SK-N-SH (cell line): Measurements from ENCODE around the gene PKDCC. TPM values are rescaled to one million over a fixed set of nuclear protein-coding genes. Genes with fewer than 3 reads are reported as not detected.
A peak's percentile ranks its signal among the peaks of the same experiment; 100 is the strongest.

Experiments used
- CTCF ChIA-PET: fragments of 300-600, 350-600 bp; formaldehyde crosslinking; extraction: SDS; loops from one replicate; lab custom pipeline; 2021; lab: Yijun Ruan, JAX
- POLR2A ChIA-PET: fragments of 350-600 bp; sonication (Branson Sonifier 250); formaldehyde crosslinking; extraction: SDS; loops from one replicate; lab custom pipeline; 2020; ENCODE audit warnings: antibody characterized with exemption, inconsistent platforms; lab: Yijun Ruan, JAX
- DNase-seq: peaks from one replicate; pipeline ENCODE4 v3.0.0; 2012
- H2AFZ ChIP-seq: fragments of 200-600 bp; sonication (generic); 2 replicates; pipeline ENCODE4 v1.8.1; 2016; ENCODE audit warnings: antibody characterized with exemption, mild to moderate bottlenecking, low read depth
- H3F3A ChIP-seq: fragments of 200-600 bp; sonication (generic); replicated peaks from 2 replicates; pipeline ENCODE3; 2016; ENCODE audit warnings: antibody characterized with exemption, mild to moderate bottlenecking; ENCODE audit not compliant: insufficient read depth
- H3K27ac ChIP-seq, 2 experiments: fragments of 200-500 bp in 1 of 2; fragments of 200-600 bp in 1 of 2; sonication (Bioruptor generic) in 1 of 2; sonication (generic), shearing (Covaris generic) in 1 of 2; 2 replicates each; pipeline versions ENCODE4 v1.5.1 to v1.6.1; 2014 to 2016; ENCODE audit warnings: low read depth in 2 of 2, inconsistent platforms in 1 of 2, low read length in 1 of 2, mild to moderate bottlenecking in 1 of 2, mixed read lengths in 1 of 2
- H3K27me3 ChIP-seq: fragments of 200-600 bp; sonication (generic), shearing (Covaris generic); 2 replicates; pipeline ENCODE4 v1.6.1; 2016; ENCODE audit warnings: mixed run types; ENCODE audit not compliant: insufficient read depth
- H3K36me3 ChIP-seq, 2 experiments: fragments of 200-500 bp in 1 of 2; fragments of 200-600 bp in 1 of 2; sonication (Bioruptor generic) in 1 of 2; sonication (generic) in 1 of 2; replicated peaks in 1 of 2; 2 replicates each; pipeline versions ENCODE3 to v1.5.1; 2014 to 2016; ENCODE audit warnings: low read length in 1 of 2, mild to moderate bottlenecking in 1 of 2; ENCODE audit not compliant: insufficient read depth in 2 of 2, control insufficient read depth in 1 of 2
- H3K4me1 ChIP-seq, 2 experiments: fragments of 200-500 bp in 1 of 2; fragments of 200-600 bp in 1 of 2; sonication (Bioruptor generic) in 1 of 2; sonication (generic), shearing (Covaris generic) in 1 of 2; 2 replicates each; pipeline versions ENCODE4 v1.5.1 to v1.6.1; 2014 to 2016; ENCODE audit warnings: low read depth in 1 of 2, low read length in 1 of 2, mixed run types in 1 of 2; ENCODE audit not compliant: insufficient read depth in 2 of 2, control insufficient read depth in 1 of 2
- H3K4me2 ChIP-seq: fragments of 200-600 bp; sonication (generic), shearing (Covaris generic); 2 replicates; pipeline ENCODE4 v1.6.1; 2017; ENCODE audit warnings: mixed run types
- H3K4me3 ChIP-seq, 2 experiments: fragments of 200-500 bp in 1 of 2; fragments of 200-600 bp in 1 of 2; sonication (Bioruptor generic) in 1 of 2; sonication (generic), shearing (Covaris generic) in 1 of 2; 2 replicates each; pipeline versions ENCODE4 v1.5.1 to v1.8.1; 2014 to 2016; ENCODE audit warnings: low read depth in 2 of 2, inconsistent platforms in 1 of 2, low read length in 1 of 2, mild to moderate bottlenecking in 1 of 2, mixed read lengths in 1 of 2, moderate library complexity in 1 of 2
- H3K79me2 ChIP-seq: fragments of 200-600 bp; sonication (generic); 2 replicates; pipeline ENCODE4 v1.8.1; 2017; ENCODE audit warnings: mild to moderate bottlenecking; ENCODE audit not compliant: insufficient read depth
- H3K9ac ChIP-seq: fragments of 200-600 bp; sonication (generic); 2 replicates; pipeline ENCODE4 v1.6.1; 2017; ENCODE audit warnings: mixed run types
- H3K9me2 ChIP-seq: fragments of 200-600 bp; sonication (generic); 2 replicates; pipeline ENCODE4 v1.6.1; 2017; ENCODE audit warnings: mixed run types
- H3K9me3 ChIP-seq: fragments of 200-600 bp; sonication (generic); 2 replicates; pipeline ENCODE4 v1.6.1; 2017; ENCODE audit warnings: mixed run types, mild to moderate bottlenecking, moderate library complexity
- H4K20me1 ChIP-seq: fragments of 200-600 bp; sonication (generic); 2 replicates; pipeline ENCODE4 v1.6.1; 2017; ENCODE audit warnings: mild to moderate bottlenecking, mixed run types; ENCODE audit not compliant: insufficient read depth
- EZH2phosphoT487 ChIP-seq: fragments of 200-600 bp; sonication (generic); IDR thresholded peaks from 2 replicates; pipeline ENCODE4 v1.6.1; 2017; ENCODE audit warnings: low read depth, mixed run types, mild to moderate bottlenecking, antibody characterized with exemption, moderate library complexity, borderline replicate concordance
- FOSL2 ChIP-seq: IDR thresholded peaks from 2 replicates; pipeline ENCODE4 v1.4.0; 2012; ENCODE audit warnings: low read depth, mild to moderate bottlenecking, moderate library complexity, borderline replicate concordance
- FOXM1 ChIP-seq: IDR thresholded peaks from 2 replicates; pipeline ENCODE4 v1.4.0; 2012; ENCODE audit warnings: low read depth, mild to moderate bottlenecking
- JUND ChIP-seq: IDR thresholded peaks from 2 replicates; pipeline ENCODE4 v1.4.0; 2012
- RCOR1 ChIP-seq: fragments of 150-350 bp; IDR thresholded peaks from 2 replicates; pipeline ENCODE4 v1.6.1; 2017; ENCODE audit warnings: antibody characterized with exemption, low read length
- RXRA ChIP-seq: IDR thresholded peaks from 2 replicates; pipeline ENCODE4 v1.4.0; 2012; ENCODE audit warnings: low read depth, mild to moderate bottlenecking, borderline replicate concordance
- SIN3A ChIP-seq: IDR thresholded peaks from 2 replicates; pipeline ENCODE4 v1.6.1; 2012; ENCODE audit warnings: low read depth, mild to moderate bottlenecking, low read length, moderate library complexity, borderline replicate concordance
- SMC3 ChIP-seq: IDR thresholded peaks from 2 replicates; pipeline ENCODE4 v1.6.1; 2012; ENCODE audit warnings: low read depth, low read length, improper control_type of control experiment
- YY1 ChIP-seq: IDR thresholded peaks from 2 replicates; pipeline ENCODE4 v1.4.0; 2012; ENCODE audit warnings: low read depth, mild to moderate bottlenecking
- WGBS: methylation state at CpG from one replicate; pipeline ENCODE4 v1.1.6; 2017; ENCODE audit warnings: low lambda C conversion rate; 5-methylcytosine and 5-hydroxymethylcytosine counted together
- polyA plus RNA-seq, 3 experiments: library from polyadenylated mRNA; depleted of rRNA; stranded (reverse); fragments of >200 nt; gene quantifications; 2 replicates each; pipeline ENCODE4 v1.2.3, GENCODE V29; 2012
- TF ChIP-seq, protein P1 (sequence below): fragments of 150-350 bp; IDR thresholded peaks from 2 replicates; pipeline ENCODE4 v1.6.1; 2017; ENCODE audit warnings: antibody characterized with exemption, low read length, low read depth, borderline replicate concordance
- TF ChIP-seq, protein P2 (sequence below): IDR thresholded peaks from 2 replicates; pipeline ENCODE4 v1.4.0; 2012; ENCODE audit warnings: low read depth
- TF ChIP-seq, protein P3 (sequence below): fragments of 200-600 bp; sonication (generic); IDR thresholded peaks from 2 replicates; pipeline ENCODE4 v1.6.1; 2017; ENCODE audit warnings: antibody characterized with exemption, mild to moderate bottlenecking, moderate library complexity
- TF ChIP-seq, protein P4 (sequence below): IDR thresholded peaks from 2 replicates; pipeline ENCODE4 v1.4.0; 2012; ENCODE audit warnings: low read depth, borderline replicate concordance

The PKDCC gene
- polyA plus RNA-seq, 1 of the 3 experiments (the other 2 are of a cell fraction), result 16.0 TPM

DNA sequence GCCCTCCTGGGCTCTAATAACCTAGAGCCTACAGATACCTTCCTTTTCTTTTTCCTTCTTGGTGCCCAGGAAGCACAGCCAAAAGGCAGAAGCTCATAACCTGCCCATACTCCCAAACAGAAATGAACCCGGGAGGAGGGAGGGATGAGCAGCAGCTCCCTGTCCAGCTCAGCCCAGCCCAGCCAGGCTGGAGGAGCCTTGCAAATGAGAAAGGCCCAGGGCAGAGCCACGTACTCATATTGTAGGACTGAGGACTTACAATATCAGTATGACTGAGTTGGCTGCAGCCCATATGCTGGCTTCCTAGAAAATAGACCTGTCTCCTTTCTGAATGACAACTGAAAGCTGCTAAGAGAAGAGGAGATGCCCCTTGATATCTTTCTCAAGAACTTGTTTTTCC is 21.7 kb downstream of the PKDCC start (continued):
- TF ChIP-seq, protein P1, sequence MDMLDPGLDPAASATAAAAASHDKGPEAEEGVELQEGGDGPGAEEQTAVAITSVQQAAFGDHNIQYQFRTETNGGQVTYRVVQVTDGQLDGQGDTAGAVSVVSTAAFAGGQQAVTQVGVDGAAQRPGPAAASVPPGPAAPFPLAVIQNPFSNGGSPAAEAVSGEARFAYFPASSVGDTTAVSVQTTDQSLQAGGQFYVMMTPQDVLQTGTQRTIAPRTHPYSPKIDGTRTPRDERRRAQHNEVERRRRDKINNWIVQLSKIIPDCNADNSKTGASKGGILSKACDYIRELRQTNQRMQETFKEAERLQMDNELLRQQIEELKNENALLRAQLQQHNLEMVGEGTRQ, result no peak
- TF ChIP-seq EZH2phosphoT487 (no peak), SMC3 (no peak)
- TF ChIP-seq, all 33 proteins: peak for 0

DNA sequence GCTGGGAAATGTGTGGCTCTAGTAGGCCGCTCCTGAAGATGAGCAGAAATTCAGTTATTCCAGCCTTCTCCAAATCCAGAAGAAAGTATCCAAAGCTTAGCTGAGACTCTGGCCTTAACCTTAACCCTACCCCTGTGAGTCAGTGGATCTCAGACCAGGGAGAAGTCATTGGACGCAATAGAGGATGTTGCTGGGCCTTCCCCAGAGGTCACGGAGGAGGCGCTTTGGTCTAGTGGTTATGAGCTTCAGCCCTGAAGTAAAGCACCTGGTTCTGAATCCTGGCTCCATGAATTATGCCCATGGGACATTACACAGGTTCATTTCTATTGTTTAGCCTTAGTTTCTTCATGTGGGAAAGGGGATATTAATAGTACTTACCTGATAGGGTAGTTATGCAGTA is 24.0 kb downstream of the PKDCC start:
- Histone ChIP-seq H3K27me3 (peaks cover 10% of the 10 kb centered on the region), H3K4me3 (no peak overlapping the region), H3K9ac (no peak overlapping the region), H3F3A (no peaks in the 10 kb centered on the region), H3K9me3 (no peaks in the 10 kb centered on the region), H3K27ac (peak overlapping the region in 1 of 2 experiments; percentile 76; a peak in 2 of 4 replicates), H2AFZ (no peak overlapping the region), H3K9me2 (no peaks in the 10 kb centered on the region), H3K36me3 (no peaks in the 10 kb centered on the region), H3K79me2 (no peaks in the 10 kb centered on the region), H3K4me2 (no peak overlapping the region), H4K20me1 (no peaks in the 10 kb centered on the region), H3K4me1 (peaks cover 0 to 48% of the 10 kb centered on the region in 2 experiments; a peak in 1 of 4 replicates)
- ChIA-PET CTCF (interaction anchor here (0.6 to 13.1 kb wide), 12 partner anchors 10 to 381 kb away, joined by 3 to 156 read pairs (median 4); partner anchors contain the start of gene PKDCC), POLR2A (interaction anchor here (0.6 to 3.4 kb wide), 5 partner anchors 11 to 202 kb away, joined by 3 to 36 read pairs (median 3); partner anchors contain the start of gene PKDCC)
- TF ChIP-seq, protein P1, result no peak
- TF ChIP-seq JUND, result no peak
- TF ChIP-seq, protein P2, sequence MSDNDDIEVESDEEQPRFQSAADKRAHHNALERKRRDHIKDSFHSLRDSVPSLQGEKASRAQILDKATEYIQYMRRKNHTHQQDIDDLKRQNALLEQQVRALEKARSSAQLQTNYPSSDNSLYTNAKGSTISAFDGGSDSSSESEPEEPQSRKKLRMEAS, result no peak
- 82% methylated on average over 4 of the region's 4 CpGs for WGBS
- no peak for DNase-seq

DNA sequence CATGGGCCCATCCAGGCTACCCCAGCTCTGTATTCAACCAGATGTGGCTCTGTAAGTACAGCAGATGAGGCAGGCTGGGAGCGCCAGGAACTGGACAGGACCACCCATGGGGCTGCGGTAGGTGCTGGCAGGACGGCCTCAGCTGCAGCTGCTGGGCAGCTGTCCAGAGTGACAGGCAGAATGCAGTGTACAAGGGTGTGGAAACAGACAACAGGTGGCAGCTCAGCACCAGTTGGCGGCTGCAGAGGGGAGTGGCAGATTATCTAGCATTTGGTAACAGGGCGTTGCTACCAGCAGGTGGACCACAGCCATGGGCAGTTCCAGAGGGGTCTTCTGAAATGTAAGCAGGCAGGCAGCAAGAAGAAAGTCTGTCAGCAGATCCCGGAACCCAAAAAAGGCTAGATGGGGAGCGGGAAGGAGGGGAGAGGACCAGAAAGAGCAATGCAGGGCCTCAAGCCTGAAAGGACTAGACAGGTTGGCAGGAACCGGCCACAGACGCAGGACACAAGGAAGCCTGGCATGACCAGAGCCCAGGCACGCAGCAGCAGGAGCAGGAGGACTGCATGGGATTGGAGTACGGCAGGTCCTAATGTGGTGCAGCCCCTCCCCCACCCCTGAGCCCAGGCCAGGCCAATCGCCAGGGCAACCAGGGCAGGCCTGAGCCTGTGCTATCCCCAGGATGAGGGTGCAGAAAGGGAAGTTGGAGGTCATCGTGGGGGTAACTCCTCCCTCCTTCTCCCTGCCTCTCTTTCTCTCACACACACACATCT is 24.7 kb downstream of the PKDCC start:
- DNase-seq, result peak; percentile 80
- Histone ChIP-seq H3F3A (no peaks in the 10 kb centered on the region), H3K79me2 (no peaks in the 10 kb centered on the region), H3K9ac (no peak overlapping the region), H3K4me3 (no peak overlapping the region), H3K9me2 (no peaks in the 10 kb centered on the region), H3K4me2 (no peak overlapping the region), H3K9me3 (no peaks in the 10 kb centered on the region), H3K27ac (peak overlapping the region in 1 of 2 experiments; percentile 76; a peak in 2 of 4 replicates), H3K36me3 (no peaks in the 10 kb centered on the region), H3K27me3 (peaks cover 17% of the 10 kb centered on the region), H2AFZ (no peak overlapping the region), H3K4me1 (peaks cover 0 to 49% of the 10 kb centered on the region in 2 experiments; a peak in 1 of 4 replicates), H4K20me1 (no peaks in the 10 kb centered on the region)
- 63% methylated on average over 11 of the region's 13 CpGs for WGBS
- CTCF ChIA-PET, result interaction anchor here (0.6 to 13.1 kb wide), 12 partner anchors 11 to 256 kb away, joined by 3 to 156 read pairs (median 4); partner anchors contain the start of gene PKDCC
- POLR2A ChIA-PET, result interaction anchor here (0.6 to 3.4 kb wide), 5 partner anchors 10 to 203 kb away, joined by 3 to 36 read pairs (median 3); partner anchors contain the start of gene PKDCC
- TF ChIP-seq YY1 (no peak), FOSL2 (no peak), RCOR1 (0 out of 2 replicates have a peak, but pooled peaks have one; percentile 46), FOXM1 (no peak), RXRA (no peak), SIN3A (no peak), EZH2phosphoT487 (no peak)
- TF ChIP-seq, protein P3, sequence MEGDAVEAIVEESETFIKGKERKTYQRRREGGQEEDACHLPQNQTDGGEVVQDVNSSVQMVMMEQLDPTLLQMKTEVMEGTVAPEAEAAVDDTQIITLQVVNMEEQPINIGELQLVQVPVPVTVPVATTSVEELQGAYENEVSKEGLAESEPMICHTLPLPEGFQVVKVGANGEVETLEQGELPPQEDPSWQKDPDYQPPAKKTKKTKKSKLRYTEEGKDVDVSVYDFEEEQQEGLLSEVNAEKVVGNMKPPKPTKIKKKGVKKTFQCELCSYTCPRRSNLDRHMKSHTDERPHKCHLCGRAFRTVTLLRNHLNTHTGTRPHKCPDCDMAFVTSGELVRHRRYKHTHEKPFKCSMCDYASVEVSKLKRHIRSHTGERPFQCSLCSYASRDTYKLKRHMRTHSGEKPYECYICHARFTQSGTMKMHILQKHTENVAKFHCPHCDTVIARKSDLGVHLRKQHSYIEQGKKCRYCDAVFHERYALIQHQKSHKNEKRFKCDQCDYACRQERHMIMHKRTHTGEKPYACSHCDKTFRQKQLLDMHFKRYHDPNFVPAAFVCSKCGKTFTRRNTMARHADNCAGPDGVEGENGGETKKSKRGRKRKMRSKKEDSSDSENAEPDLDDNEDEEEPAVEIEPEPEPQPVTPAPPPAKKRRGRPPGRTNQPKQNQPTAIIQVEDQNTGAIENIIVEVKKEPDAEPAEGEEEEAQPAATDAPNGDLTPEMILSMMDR, result no peak
- TF ChIP-seq, protein P2, result no peak
- TF ChIP-seq, protein P4, sequence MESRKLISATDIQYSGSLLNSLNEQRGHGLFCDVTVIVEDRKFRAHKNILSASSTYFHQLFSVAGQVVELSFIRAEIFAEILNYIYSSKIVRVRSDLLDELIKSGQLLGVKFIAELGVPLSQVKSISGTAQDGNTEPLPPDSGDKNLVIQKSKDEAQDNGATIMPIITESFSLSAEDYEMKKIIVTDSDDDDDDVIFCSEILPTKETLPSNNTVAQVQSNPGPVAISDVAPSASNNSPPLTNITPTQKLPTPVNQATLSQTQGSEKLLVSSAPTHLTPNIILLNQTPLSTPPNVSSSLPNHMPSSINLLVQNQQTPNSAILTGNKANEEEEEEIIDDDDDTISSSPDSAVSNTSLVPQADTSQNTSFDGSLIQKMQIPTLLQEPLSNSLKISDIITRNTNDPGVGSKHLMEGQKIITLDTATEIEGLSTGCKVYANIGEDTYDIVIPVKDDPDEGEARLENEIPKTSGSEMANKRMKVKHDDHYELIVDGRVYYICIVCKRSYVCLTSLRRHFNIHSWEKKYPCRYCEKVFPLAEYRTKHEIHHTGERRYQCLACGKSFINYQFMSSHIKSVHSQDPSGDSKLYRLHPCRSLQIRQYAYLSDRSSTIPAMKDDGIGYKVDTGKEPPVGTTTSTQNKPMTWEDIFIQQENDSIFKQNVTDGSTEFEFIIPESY, result no peak
- TF ChIP-seq, protein P1, result no peak
